H9 (cell line): ENCODE data around the gene YEATS2. TPM values are rescaled to one million over a fixed set of nuclear protein-coding genes. Genes with fewer than 3 reads are reported as not detected.

ENCODE experiments used
- DNase-seq: peaks from one replicate; pipeline ENCODE4 v3.0.0-alpha.2; 2017
- H2AFZ ChIP-seq: one replicate; pipeline ENCODE4 v1.6.1; 2013; ENCODE audit warnings: mild to moderate bottlenecking, low read length, control low read depth, moderate library complexity
- H2AK5ac ChIP-seq: 2 replicates; pipeline ENCODE4 v1.6.1; 2013; ENCODE audit warnings: low read length, control low read depth, mixed read lengths; ENCODE audit not compliant: insufficient read length
- H2BK120ac ChIP-seq: one replicate; pipeline ENCODE4 v1.6.1; 2013; ENCODE audit warnings: low read depth, mild to moderate bottlenecking, low read length, control low read depth, inconsistent platforms; ENCODE audit not compliant: poor library complexity, severe bottlenecking
- H2BK12ac ChIP-seq: 2 replicates; pipeline ENCODE4 v1.6.1; 2013; ENCODE audit warnings: low read length, control low read depth, mixed read lengths, low read depth; ENCODE audit not compliant: insufficient read length
- H2BK15ac ChIP-seq: 2 replicates; pipeline ENCODE4 v1.6.1; 2013; ENCODE audit warnings: low read depth, low read length, control low read depth
- H2BK20ac ChIP-seq: one replicate; pipeline ENCODE4 v1.6.1; 2013; ENCODE audit warnings: low read depth, mild to moderate bottlenecking, low read length, control low read depth, inconsistent platforms; ENCODE audit not compliant: poor library complexity, severe bottlenecking
- H2BK5ac ChIP-seq: 2 replicates; pipeline ENCODE4 v1.6.1; 2013; ENCODE audit warnings: low read length, control low read depth, mixed read lengths; ENCODE audit not compliant: insufficient read length
- H3K14ac ChIP-seq: 2 replicates; pipeline ENCODE4 v1.6.1; 2013; ENCODE audit warnings: low read length, control low read depth; ENCODE audit not compliant: insufficient read depth
- H3K18ac ChIP-seq: 2 replicates; pipeline ENCODE4 v1.6.1; 2013; ENCODE audit warnings: low read depth, mild to moderate bottlenecking, mixed read lengths, low read length, control low read depth; ENCODE audit not compliant: insufficient read length
- H3K23ac ChIP-seq: 2 replicates; pipeline ENCODE4 v1.6.1; 2013; ENCODE audit warnings: low read length, control low read depth, mixed read lengths, low read depth; ENCODE audit not compliant: insufficient read length
- H3K23me2 ChIP-seq: 2 replicates; pipeline ENCODE4 v1.6.1; 2013; ENCODE audit warnings: low read depth, mild to moderate bottlenecking, mixed read lengths, low read length, control low read depth; ENCODE audit not compliant: insufficient read length, poor library complexity, severe bottlenecking
- H3K27ac ChIP-seq: 2 replicates; pipeline ENCODE4 v1.5.1; 2013; ENCODE audit warnings: low read length, control low read depth, mixed read lengths, low read depth; ENCODE audit not compliant: insufficient read length
- H3K27me3 ChIP-seq: 2 replicates; pipeline ENCODE4 v1.6.1; 2013; ENCODE audit warnings: low read length, control low read depth, inconsistent platforms; ENCODE audit not compliant: insufficient read depth
- H3K4ac ChIP-seq: 2 replicates; pipeline ENCODE4 v1.6.1; 2013; ENCODE audit warnings: low read depth, mild to moderate bottlenecking, control low read depth, inconsistent platforms, low read length, moderate library complexity
- H3K4me1 ChIP-seq: 2 replicates; pipeline ENCODE4 v1.6.1; 2013; ENCODE audit warnings: low read length, control low read depth, inconsistent platforms; ENCODE audit not compliant: insufficient read depth
- H3K4me2 ChIP-seq: 2 replicates; pipeline ENCODE4 v1.6.1; 2013; ENCODE audit warnings: low read length, control low read depth, mixed read lengths; ENCODE audit not compliant: insufficient read length, insufficient read depth
- H3K56ac ChIP-seq: 2 replicates; pipeline ENCODE4 v1.6.1; 2013; ENCODE audit warnings: low read depth, mild to moderate bottlenecking, mixed read lengths, low read length, control low read depth; ENCODE audit not compliant: insufficient read length
- H3K79me1 ChIP-seq: 2 replicates; pipeline ENCODE4 v1.6.1; 2013; ENCODE audit warnings: low read depth, mild to moderate bottlenecking, moderate library complexity, low read length, control low read depth, inconsistent platforms; ENCODE audit not compliant: insufficient read depth, poor library complexity, severe bottlenecking
- H3K79me2 ChIP-seq: 2 replicates; pipeline ENCODE4 v1.6.1; 2013; ENCODE audit warnings: low read length, control low read depth, inconsistent platforms; ENCODE audit not compliant: insufficient read depth
- H3K9ac ChIP-seq: 2 replicates; pipeline ENCODE4 v1.6.1; 2013; ENCODE audit warnings: low read length, control low read depth, mixed read lengths; ENCODE audit not compliant: insufficient read length; ENCODE audit errors: extremely low read depth
- H3K9me3 ChIP-seq: one replicate; pipeline ENCODE4 v1.6.1; 2013; ENCODE audit warnings: low read depth, low read length, inconsistent platforms; ENCODE audit not compliant: control insufficient read depth
- H3T11ph ChIP-seq: one replicate; pipeline ENCODE4 v1.6.1; 2013; ENCODE audit warnings: mild to moderate bottlenecking, low read length, control low read depth, inconsistent platforms
- H4K20me1 ChIP-seq: one replicate; pipeline ENCODE4 v1.6.1; 2013; ENCODE audit not compliant: control insufficient read depth, insufficient read length, insufficient read depth
- H4K5ac ChIP-seq: 2 replicates; pipeline ENCODE4 v1.6.1; 2013; ENCODE audit warnings: low read depth, mild to moderate bottlenecking, mixed read lengths, low read length, control low read depth; ENCODE audit not compliant: insufficient read length
- H4K8ac ChIP-seq: replicated peaks from 2 replicates; pipeline ENCODE4 v1.6.1; 2013; ENCODE audit warnings: low read length, control low read depth, mixed read lengths, low read depth; ENCODE audit not compliant: insufficient read length
- H4K91ac ChIP-seq: 2 replicates; pipeline ENCODE4 v1.6.1; 2013; ENCODE audit warnings: low read depth, mild to moderate bottlenecking, moderate library complexity, mixed read lengths, low read length, control low read depth; ENCODE audit not compliant: insufficient read length
- H3K27ac Mint-ChIP-seq, 3 experiments: 2 replicates in 2 of 3; 3 replicates in 1 of 3; pipeline ENCODE4 v1.8.0; 2020 to 2021; ENCODE audit warnings: mixed read lengths in 3 of 3, mild to moderate bottlenecking in 1 of 3, moderate library complexity in 1 of 3
- H3K27me3 Mint-ChIP-seq: 2 replicates; pipeline ENCODE4 v1.8.0; 2021; ENCODE audit warnings: low read depth, mild to moderate bottlenecking, moderate library complexity, mixed read lengths
- H3K36me3 Mint-ChIP-seq, 3 experiments: 2 replicates in 2 of 3; 3 replicates in 1 of 3; pipeline ENCODE4 v1.8.0; 2020 to 2021; ENCODE audit warnings: low read depth in 3 of 3, mixed read lengths in 3 of 3; ENCODE audit not compliant: insufficient read depth in 1 of 3
- H3K4me1 Mint-ChIP-seq, 2 experiments: 2 replicates each; pipeline ENCODE4 v1.8.0; 2020; ENCODE audit warnings: mixed read lengths in 2 of 2
- H3K4me3 Mint-ChIP-seq, 2 experiments: 2 replicates in 1 of 2; 3 replicates in 1 of 2; pipeline ENCODE4 v1.8.0; 2020 to 2021; ENCODE audit warnings: mild to moderate bottlenecking in 2 of 2, mixed read lengths in 2 of 2, moderate library complexity in 1 of 2
- H3K9me3 Mint-ChIP-seq, 2 experiments: 2 replicates in 1 of 2; 3 replicates in 1 of 2; pipeline ENCODE4 v1.8.0; 2020; ENCODE audit warnings: mild to moderate bottlenecking in 2 of 2, mixed read lengths in 2 of 2, moderate library complexity in 1 of 2
- CTCF ChIP-seq: fragments of 200-600 bp; sonication (generic); conservative IDR thresholded peaks from 3 replicates; pipeline ENCODE4 v1.8.0; 2021; ENCODE audit warnings: antibody characterized with exemption, mild to moderate bottlenecking
- WGBS: extraction: QIAGEN DNeasy Blood & Tissue Kit; methylation state at CpG from one replicate; pipeline ENCODE4 v1.1.7; 2013; ENCODE audit warnings: missing lambda C conversion rate, low lambda C conversion rate, mixed read lengths; ENCODE audit not compliant: insufficient read length; ENCODE audit errors: extremely low coverage; 5-methylcytosine and 5-hydroxymethylcytosine counted together
- total RNA-seq: library from RNA; stranded (reverse); gene quantifications from 2 replicates; pipeline ENCODE4 v1.2.1, GENCODE V29; 2021

YEATS2 gene
- total RNA-seq, 1 experiment from 2014 or later: 40.3 TPM

GRCh38 chr3:183828538-183828870, 130.9 kb downstream of the YEATS2 start:
- H3K18ac ChIP-seq: no peak overlapping the region
- no peaks in the 10 kb centered on the region for H4K20me1 ChIP-seq
- Mint-ChIP-seq H3K27me3 (peaks cover 9% of the 10 kb centered on the region), H3K9me3 (no peaks in the 10 kb centered on the region), H3K4me3 (no peak overlapping the region), H3K36me3 (peaks cover 3 to 33% (median 31%) of the 10 kb centered on the region in 3 experiments), H3K27ac (0 out of 7 replicates have a peak overlapping the region, but pooled peaks of 1 of the 3 experiments have one; percentile 18), H3K4me1 (peaks cover 16 to 20% of the 10 kb centered on the region in 2 experiments)
- no peak overlapping the region for H2BK120ac ChIP-seq
- H3K27ac ChIP-seq: no peak overlapping the region
- H3K4ac ChIP-seq: no peak overlapping the region
- H3K56ac ChIP-seq: no peak overlapping the region
- no peaks in the 10 kb centered on the region for H3K27me3 ChIP-seq
- DNase-seq: no peak
- no peaks in the 10 kb centered on the region for H3K79me1 ChIP-seq
- peaks cover 6% of the 10 kb centered on the region for H3K23me2 ChIP-seq
- no peak overlapping the region for H4K8ac ChIP-seq
- no peak overlapping the region for H2AK5ac ChIP-seq
- no peaks in the 10 kb centered on the region; the same call in 1 of the 2 replicates for H3K4me1 ChIP-seq
- no peak overlapping the region for H3K14ac ChIP-seq
- H3K9ac ChIP-seq: no peak overlapping the region
- H2BK5ac ChIP-seq: no peak overlapping the region
- no peaks in the 10 kb centered on the region for H3K9me3 ChIP-seq
- H2AFZ ChIP-seq: no peak overlapping the region
- no peak overlapping the region for H4K5ac ChIP-seq
- no peaks in the 10 kb centered on the region for H3K79me2 ChIP-seq
- H2BK20ac ChIP-seq: no peak overlapping the region
- no CpG with 5 or more reads among the region's 7 CpGs for WGBS
- TF ChIP-seq CTCF: no peak
- H3T11ph ChIP-seq: no peak overlapping the region
- no peak overlapping the region for H2BK15ac ChIP-seq
- H3K23ac ChIP-seq: no peak overlapping the region
- H4K91ac ChIP-seq: no peak overlapping the region
- H3K4me2 ChIP-seq: no peak overlapping the region
- no peak overlapping the region for H2BK12ac ChIP-seq
